Activated CD8-positive, alpha-beta memory T cell treated with anti-CD3 and anti-CD28 coated beads, Interleukin-2, amount 50 U/mL, for 1 hour (primary cell): Measurements from ENCODE around the gene ROM1.
A peak's percentile ranks its signal among the peaks of the same experiment; 100 is the strongest.
"Not testable (repeated sequence)": the region's sequence is repeated elsewhere in the genome, so short reads cannot be mapped to it uniquely, and the experiment has no call there.

ENCODE experiments used
- DNase-seq: peaks from one replicate; pipeline ENCODE4 v3.0.0-alpha.2; 2020; ENCODE audit errors: extremely low read depth

Gene ROM1

GRCh38 chr11:62608776-62609175 lies 4.3 kb upstream of the ROM1 start:
- no peak for DNase-seq

DNA sequence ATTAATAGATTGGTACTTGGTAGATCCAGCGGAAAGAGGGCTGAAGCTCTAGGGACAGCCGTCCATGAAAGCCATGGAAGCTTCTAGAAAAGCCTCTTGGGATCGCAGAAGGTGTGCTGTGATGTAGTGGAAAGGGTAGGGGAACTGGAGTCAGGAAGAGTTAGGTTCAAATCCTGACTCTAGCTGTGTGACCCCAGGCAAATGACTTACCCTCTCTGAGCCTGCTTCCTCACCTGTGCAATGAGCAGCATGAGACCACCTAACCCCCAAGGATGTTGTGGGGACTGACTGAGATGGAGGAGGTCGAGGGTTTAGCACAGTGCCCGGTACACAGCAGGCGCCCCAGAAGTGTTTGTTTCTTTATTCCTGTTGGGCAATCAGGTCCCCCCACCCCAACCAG lies 2.7 kb upstream of the ROM1 start:
- no peak for DNase-seq

- no peak for DNase-seq
Observed at GRCh38 chr11:62610814-62611704, 2.0 kb upstream of the ROM1 start.

DNA sequence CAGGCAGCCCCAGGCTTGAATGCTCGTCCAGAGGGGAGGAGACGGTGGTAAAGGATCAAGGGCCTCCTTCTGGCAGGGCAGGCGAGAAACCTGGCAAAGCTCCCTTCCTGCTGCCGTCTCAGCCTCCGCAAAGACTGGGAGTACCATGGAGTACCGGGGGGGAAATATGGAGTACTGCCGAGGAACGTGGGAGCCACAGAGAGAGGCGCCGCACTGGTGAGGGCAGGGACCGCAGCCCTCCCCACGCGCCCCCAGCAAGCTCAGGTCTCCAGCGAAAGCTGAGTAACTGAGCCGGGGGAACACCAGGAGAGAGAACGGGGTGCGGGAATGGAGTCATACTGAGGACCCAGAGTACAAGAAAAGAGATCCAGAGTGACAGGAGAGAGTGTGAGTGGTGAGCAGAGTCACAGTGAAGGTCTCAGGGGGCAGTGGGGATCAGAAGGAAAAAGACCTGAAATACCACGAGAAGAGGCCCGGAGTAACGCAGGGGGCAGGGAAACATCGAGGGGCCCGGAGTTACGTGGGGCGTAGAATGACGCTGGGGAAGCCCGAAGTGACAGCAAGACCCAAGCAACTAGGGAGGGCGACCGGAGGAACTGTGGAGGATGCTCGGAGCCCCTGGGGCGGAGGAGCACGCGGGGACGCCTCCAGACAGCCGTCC lies 1.2 kb upstream of the ROM1 start:
- DNase-seq = no peak

DNA sequence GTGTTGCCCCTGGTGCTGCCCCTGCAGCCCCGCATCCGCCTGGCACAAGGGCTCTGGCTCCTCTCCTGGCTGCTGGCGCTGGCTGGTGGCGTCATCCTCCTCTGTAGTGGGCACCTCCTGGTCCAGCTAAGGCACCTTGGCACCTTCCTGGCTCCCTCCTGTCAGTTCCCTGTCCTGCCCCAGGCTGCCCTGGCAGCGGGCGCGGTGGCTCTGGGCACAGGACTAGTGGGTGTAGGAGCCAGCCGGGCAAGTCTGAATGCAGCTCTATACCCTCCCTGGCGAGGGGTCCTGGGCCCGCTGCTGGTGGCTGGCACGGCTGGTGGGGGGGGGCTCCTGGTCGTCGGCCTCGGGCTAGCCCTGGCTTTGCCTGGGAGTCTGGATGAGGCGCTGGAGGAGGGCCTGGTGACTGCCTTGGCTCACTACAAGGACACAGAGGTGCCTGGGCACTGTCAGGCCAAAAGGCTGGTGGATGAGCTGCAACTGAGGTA lies 278 bp downstream of the ROM1 start:
- no peak for DNase-seq

GRCh38 chr11:62614275-62614674 lies 1.2 kb downstream of the ROM1 start:
- DNase-seq = no peak

GRCh38 chr11:62615521-62615920 lies 2.5 kb downstream of the ROM1 start:
- no peak for DNase-seq

GRCh38 chr11:62616957-62617356 lies 3.9 kb downstream of the ROM1 start:
- not testable (repeated sequence) for DNase-seq

DNA sequence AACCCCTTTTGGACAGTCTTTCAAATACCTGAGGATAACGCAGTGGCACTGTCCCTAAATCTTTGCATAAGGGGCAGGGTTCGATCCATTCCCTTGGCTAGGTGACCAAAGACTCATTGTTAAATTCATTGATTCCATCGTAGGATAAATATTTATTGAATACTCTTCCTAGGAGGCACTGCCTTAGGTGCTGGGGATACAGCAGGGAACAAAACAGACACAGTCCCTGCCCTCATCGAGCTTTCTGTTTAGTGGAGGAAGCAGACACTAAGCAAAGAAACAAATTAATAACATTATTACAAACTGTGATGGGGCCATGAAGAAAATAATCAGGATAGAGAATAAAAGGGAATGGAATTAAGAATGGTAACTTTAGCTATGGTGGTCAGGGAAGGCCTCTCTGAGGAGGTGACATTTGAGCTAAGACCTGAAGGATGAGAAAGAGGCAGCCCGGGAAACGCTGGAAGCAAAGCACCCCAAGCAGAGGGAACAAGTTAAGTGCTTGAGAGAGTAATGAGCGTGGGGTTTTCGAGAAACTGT lies 8.0 kb downstream of the ROM1 start:
- no peak for DNase-seq

GRCh38 chr11:62621567-62622470 lies 8.8 kb downstream of the ROM1 start, which contains the start of gene B3GAT3:
TSS of gene B3GAT3 (minus strand) at chr11:62621986. CDS start at chr11:62621947, 39 bp downstream.
- DNase-seq = peak; percentile 95

DNA sequence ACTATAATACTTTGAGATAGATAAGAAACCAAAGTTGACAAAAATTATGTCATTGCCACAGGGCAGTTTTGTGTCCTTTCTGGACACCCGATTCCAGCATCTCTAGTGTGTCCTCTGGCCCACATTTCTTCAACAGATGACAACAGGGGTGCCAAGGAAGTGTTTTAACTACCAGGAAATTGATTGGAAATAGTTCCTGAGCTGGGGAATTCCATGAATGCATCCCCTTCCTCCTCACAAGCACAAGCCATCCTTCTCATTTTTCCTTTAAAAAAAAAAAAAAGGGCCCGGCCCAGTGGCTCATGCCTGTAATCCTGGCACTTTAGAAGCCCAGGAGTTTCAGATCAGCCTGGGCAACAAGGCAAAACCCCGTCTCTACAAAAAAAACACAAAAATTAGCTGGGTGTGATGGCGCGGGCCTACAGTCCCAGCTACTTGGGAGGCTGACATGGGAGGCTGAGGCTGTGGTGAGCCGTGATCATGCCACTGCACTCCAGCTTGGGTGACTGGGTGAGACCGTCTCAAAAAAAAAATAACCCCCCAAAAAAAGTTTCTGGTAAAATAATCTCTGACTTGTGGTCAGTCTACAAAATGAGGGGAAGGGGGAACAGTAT lies 9.5 kb downstream of the ROM1 start:
- DNase-seq = no peak

GRCh38 chr11:62627713-62628112 lies 14.7 kb downstream of the ROM1 start:
- no peak for DNase-seq

GRCh38 chr11:62632492-62632891 lies 19.4 kb downstream of the ROM1 start:
- no peak for DNase-seq

DNA sequence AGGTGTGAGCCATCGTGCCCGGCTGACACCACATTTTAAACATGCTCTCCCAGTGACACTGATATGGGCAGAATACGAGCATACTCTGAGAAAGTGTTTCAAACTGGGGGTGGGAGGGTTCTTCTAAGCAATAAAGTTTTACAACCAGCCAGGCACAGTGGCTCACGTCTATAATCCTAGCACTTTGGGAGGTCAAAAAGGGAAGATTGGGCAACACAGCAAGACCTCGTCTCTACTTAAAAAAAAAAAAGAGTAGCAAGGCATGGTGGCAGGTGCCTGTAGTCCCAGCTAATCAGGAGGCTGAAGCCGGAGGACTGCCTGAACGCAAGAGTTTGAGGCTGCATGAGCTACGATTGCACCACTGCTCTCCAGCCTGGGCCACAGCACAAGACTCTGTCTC lies 31.2 kb downstream of the ROM1 start:
- no peak for DNase-seq

DNA sequence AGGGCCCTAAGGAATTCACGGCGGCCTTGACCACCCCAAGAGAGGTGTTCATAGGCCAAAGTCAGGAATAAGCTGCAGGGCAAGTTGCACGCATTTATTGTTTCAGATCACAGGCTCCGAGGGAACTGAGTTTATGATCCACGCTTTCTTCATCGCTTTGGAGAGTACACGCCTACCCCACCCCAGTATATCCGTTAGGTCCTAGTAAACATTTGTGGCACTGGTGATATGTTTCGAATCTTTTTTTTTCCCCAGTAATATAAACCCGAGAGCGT lies 32.6 kb downstream of the ROM1 start:
- no peak for DNase-seq

DNA sequence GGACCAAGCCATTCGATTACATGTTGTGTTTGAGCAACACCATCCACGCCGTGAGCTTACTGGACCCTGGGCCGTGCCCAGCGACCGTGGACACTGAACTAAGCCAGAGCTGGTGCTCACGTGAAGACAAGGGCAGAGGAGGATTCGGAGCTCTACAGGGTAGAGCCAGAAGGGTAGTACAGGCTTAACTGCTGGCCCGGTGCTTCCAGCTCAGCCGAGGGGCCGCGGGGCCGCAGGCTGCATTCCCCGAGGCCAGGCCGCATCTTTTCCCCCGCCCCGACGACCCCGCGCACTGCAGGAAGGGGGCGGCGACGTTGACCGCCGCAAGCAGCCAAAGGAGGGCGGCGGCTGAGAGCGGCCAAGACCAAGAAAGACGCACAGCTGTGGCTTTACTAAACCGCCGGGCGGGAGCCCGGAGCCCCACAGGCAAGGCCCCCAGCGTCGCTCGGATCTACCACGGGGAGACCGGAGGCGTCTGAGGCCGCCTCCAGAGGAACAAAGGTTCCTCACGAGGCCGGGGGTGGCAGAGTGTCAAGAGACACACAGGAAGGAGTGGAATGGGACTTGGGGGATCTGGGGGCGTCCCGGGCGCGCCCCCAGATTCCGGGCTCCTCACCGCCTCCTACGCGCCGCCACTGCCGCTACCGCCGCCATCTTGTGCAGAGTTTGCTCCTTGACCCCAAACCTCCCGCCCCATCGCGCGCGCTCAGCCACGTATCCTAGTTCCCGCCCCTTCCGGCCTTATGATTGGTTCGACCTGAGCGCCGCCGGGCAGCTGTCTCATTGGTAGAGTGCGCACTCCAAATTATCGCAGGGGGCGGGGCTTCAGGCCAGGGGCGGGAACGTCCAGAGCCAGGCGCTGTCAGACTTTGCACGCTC lies 33.1 kb downstream of the ROM1 start, which contains the start of gene GANAB:
Gene GANAB (minus strand): TSS at position 668 of the 879 bp plus-strand sequence. CDS start 14 bp downstream, at position 654.
- DNase-seq = peak; percentile 97

DNA sequence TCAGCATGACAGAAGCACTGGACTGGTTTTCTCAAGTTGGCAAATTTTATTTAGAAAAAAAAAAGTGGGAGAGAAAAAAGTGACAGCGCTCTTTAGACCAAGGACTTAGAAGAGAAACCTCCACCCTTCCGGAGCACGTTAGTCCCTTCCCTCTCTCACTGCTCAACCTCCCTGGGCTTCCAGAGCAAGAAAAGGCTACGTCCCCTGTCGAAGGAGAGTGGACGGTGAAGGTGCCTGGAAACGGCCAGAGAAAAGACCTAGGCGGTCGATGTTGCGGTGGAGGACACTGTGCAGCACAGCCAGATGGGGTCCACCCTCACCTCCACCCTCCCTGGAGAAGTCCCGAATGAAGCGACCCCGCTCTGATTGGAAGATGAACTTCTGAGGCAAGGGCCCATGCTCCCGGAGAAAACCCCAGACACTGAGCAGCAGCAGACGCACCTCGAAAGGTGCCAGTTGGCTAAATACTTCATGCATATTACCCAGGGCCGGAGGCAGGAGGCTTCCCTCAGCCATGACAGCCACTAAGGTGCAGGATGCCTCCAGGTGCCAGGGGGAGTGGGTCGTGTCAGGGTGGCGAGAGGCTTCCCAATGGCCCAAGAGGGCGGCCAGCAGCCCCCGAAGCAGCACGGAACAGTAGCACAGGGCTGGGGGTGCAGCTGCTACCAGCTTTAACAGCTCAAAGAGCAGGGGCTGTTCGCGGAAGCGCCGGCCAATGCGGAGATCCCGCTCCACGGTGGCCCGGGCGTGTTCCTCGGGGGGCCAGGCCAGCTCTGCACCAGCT lies 34.0 kb downstream of the ROM1 start:
- no peak for DNase-seq

- no peak for DNase-seq
Observed at GRCh38 chr11:62647609-62648005, 34.5 kb downstream of the ROM1 start.

DNA sequence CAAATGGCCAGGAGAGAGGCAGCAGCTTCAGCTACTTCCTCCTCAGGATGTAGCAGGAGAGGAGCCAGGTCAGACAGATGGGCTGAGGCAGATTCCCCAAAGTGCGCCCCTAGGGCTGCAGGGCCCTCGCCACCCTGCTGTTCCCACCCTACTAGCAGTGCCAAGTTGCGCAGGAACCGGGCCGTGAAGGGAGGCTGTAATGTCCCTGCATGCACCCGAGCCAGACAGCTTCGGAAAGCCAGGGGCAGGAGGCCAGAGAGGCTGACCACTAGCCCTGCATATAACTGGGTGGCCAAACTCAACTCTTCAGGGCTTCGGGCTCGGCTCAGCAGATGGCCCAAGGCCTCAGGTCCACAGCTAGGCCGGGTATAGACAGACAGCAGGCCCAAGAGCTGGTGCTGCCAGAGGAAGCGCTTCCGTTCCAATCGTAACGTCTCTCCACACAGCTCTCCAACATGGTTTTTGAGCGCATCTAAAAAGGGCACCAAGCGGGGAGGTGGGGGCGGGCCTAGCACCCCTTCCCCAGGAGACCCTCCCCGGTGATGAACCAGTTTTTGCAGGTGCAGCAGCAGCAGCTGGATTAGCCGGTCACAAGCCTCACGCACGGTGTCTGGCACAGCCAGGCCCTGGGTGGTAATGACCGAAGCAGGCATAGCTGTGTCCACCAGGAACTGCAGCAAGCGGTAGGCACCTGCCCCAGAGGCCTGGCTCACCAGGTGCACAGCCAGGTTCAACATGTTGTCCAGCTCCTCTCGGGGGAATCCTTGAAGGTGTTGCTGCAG lies 35.3 kb downstream of the ROM1 start:
- DNase-seq = no peak
